ENCODE data around the gene GP5.

Gene GP5

DNA sequence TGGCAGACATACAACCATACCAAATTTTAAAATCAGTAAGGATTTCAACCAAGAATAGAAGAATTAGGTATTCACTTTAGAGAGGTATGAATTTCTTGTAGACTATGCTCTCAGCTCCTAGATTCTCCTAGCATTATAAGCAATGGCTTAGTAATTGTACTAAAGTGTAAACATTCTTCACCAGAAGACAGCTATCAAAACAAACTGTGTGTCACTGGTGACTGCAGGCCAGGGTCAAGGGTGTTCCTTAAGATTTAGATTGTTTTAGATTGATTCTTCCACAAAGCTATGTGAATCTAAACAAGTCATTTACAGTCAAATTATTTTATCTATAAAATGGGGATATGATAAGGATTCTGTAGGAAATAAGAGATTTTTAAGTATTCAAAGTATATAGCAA is 23.1 kb upstream of the GP5 start:
- Histone ChIP-seq H3K4me1 (ENCODE audit: insufficient read depth, insufficient read length) (no peaks in the 10 kb centered on the region), H3K36me3 (ENCODE audit: insufficient read depth, insufficient read length, low read length) (peaks cover 73% of the 10 kb centered on the region), H3K27me3 (ENCODE audit: insufficient read depth, insufficient read length) (no peaks in the 10 kb centered on the region), H3K9ac (ENCODE audit: insufficient read length, low read depth) (no peak overlapping the region), H3K9me3 (ENCODE audit: insufficient read depth, low read length) (no peaks in the 10 kb centered on the region), H3K4me3 (ENCODE audit: insufficient read length, low read depth) (no peak overlapping the region)
- TF ChIP-seq SUZ12 (IDR thresholded peaks at IDR 0.05; ENCODE audit: extremely low read depth, insufficient read depth, insufficient read length) (no peak), YY1 (IDR thresholded peaks at IDR 0.05; ENCODE audit: insufficient read depth, insufficient read length) (no peak), ZNF274 (IDR thresholded peaks at IDR 0.05; ENCODE audit: low read depth, low read length) (no peak)
- no peak for DNase-seq (ENCODE audit: low read depth, low spot score)

DNA sequence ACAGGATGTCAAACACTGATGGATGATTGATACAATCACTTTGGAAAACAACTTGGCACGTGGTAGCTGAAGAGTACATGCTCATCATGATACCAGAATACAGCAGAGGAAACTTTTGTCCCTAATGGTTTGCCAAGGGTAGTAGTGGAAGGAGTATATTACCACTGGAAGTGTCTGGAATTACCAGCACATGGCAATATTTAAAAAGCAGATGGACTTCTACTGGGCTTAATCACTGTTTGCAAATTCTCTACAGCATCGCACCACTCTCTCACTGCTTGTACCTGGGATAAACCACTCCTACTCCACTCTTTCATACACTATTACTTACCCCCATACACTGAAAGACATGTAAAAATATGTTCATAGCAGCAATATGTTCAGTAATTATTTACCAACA is 19.6 kb upstream of the GP5 start:
- Histone ChIP-seq H3K9me3 (ENCODE audit: insufficient read depth, low read length) (no peaks in the 10 kb centered on the region), H3K36me3 (ENCODE audit: insufficient read depth, insufficient read length, low read length) (peaks cover 44% of the 10 kb centered on the region), H3K9ac (ENCODE audit: insufficient read length, low read depth) (no peak overlapping the region), H3K27me3 (ENCODE audit: insufficient read depth, insufficient read length) (no peaks in the 10 kb centered on the region), H3K4me3 (ENCODE audit: insufficient read length, low read depth) (no peak overlapping the region), H3K4me1 (ENCODE audit: insufficient read depth, insufficient read length) (no peaks in the 10 kb centered on the region)
- DNase-seq (ENCODE audit: low read depth, low spot score): no peak
- TF ChIP-seq ZNF274 (IDR thresholded peaks at IDR 0.05; ENCODE audit: low read depth, low read length) (no peak), YY1 (IDR thresholded peaks at IDR 0.05; ENCODE audit: insufficient read depth, insufficient read length) (no peak), SUZ12 (IDR thresholded peaks at IDR 0.05; ENCODE audit: extremely low read depth, insufficient read depth, insufficient read length) (no peak)

DNA sequence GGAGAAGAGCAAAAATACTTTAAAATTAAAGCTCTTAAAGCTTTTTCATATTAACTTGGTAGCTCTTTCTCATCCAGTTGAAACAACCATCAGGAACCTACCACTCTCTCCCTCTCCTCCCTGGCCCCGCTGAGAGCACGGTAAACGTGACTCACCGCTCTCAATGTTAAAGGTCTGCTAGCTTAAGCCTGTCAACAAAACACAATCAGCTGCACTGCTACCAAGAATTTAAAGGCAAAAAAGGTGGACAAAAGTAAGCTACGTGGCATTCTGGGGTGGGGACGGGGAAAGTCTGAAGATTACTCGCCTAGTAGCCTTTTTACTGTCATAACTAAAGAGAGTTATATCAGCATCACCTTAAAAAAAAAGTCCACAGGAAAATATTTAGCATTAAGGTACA is 8.4 kb upstream of the GP5 start:
- peaks cover 46% of the 10 kb centered on the region for H3K36me3 ChIP-seq (ENCODE audit: insufficient read depth, insufficient read length, low read length)

DNA sequence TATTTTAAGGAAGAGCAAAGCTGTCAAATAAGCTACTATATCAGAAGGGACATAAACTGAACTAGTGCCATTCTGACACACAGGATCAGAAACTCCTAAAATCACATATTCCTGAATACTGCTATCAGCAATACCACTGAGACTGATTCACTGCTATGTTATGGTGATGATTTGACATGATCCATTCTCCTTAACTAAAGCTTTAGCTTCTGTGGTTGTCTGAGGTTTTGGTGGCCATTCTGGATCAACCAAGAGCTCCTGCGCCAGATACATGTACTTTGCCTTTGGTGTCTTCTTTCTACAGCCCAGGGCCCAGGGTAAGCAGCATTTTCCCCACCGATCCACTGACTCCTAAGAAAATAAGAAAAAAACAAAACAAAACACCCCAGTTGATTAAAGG is 6.7 kb upstream of the GP5 start:
- no peak overlapping the region for H3K4me3 ChIP-seq (ENCODE audit: insufficient read length, low read depth)
- H3K36me3 ChIP-seq (ENCODE audit: insufficient read depth, insufficient read length, low read length): peaks cover 36% of the 10 kb centered on the region
- no peak overlapping the region for H3K9ac ChIP-seq (ENCODE audit: insufficient read length, low read depth)
- H3K27me3 ChIP-seq (ENCODE audit: insufficient read depth, insufficient read length): no peaks in the 10 kb centered on the region
- no peak for DNase-seq (ENCODE audit: low read depth, low spot score)
- peaks cover 5% of the 10 kb centered on the region for H3K4me1 ChIP-seq (ENCODE audit: insufficient read depth, insufficient read length)
- TF ChIP-seq ZNF274 (IDR thresholded peaks at IDR 0.05; ENCODE audit: low read depth, low read length) (no peak), SUZ12 (IDR thresholded peaks at IDR 0.05; ENCODE audit: extremely low read depth, insufficient read depth, insufficient read length) (no peak), YY1 (IDR thresholded peaks at IDR 0.05; ENCODE audit: insufficient read depth, insufficient read length) (no peak)
- no peaks in the 10 kb centered on the region for H3K9me3 ChIP-seq (ENCODE audit: insufficient read depth, low read length)

More for the DNA sequence above, 8.4 kb upstream of the GP5 start:
- H3K27me3 ChIP-seq (ENCODE audit: insufficient read depth, insufficient read length): no peaks in the 10 kb centered on the region
- H3K9me3 ChIP-seq (ENCODE audit: insufficient read depth, low read length): no peaks in the 10 kb centered on the region
- TF ChIP-seq YY1 (IDR thresholded peaks at IDR 0.05; ENCODE audit: insufficient read depth, insufficient read length) (no peak), ZNF274 (IDR thresholded peaks at IDR 0.05; ENCODE audit: low read depth, low read length) (no peak), SUZ12 (IDR thresholded peaks at IDR 0.05; ENCODE audit: extremely low read depth, insufficient read depth, insufficient read length) (no peak)
- DNase-seq (ENCODE audit: low read depth, low spot score): no peak
- no peak overlapping the region for H3K4me3 ChIP-seq (ENCODE audit: insufficient read length, low read depth)
- H3K4me1 ChIP-seq (ENCODE audit: insufficient read depth, insufficient read length): no peaks in the 10 kb centered on the region
- H3K9ac ChIP-seq (ENCODE audit: insufficient read length, low read depth): no peak overlapping the region

DNA sequence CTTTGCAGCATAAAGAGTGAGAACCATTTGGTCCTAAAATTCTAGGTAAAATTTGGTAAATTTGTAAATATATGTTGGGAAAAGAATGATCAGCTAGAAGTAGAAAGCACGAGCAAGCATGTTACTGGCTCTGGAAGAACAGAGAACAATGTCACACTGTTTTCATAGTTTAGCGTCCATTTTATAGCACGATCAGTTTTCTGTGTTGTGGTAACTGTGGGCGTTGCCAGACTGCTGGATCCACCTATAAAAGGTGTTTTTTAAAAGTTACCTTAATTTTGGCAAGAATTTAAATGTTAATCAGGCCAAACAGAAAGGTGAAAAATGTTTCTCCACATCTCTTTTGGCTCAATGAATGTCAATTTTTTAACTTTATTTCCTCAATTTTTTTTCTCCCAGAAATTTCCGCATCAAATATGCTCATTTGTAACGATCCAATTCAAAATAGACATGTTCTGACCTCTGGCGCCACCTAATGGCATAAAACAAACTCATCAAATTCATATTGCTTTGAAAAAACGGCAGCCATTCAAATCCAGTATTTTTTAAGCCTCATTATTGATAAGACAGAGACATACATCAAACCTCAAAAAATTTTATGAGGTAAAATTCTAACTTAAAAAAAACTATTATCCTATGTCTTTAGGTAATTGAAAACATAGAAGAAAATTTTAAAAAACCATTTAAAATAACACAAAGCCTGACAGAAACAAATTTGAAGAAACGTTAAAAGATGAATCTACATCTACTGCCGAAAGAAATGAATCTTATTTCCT is 5.5 kb upstream of the GP5 start:
- Histone ChIP-seq H3K4me3 (ENCODE audit: insufficient read length, low read depth) (no peak overlapping the region), H3K4me1 (ENCODE audit: insufficient read depth, insufficient read length) (peaks cover 5% of the 10 kb centered on the region), H3K27me3 (ENCODE audit: insufficient read depth, insufficient read length) (no peaks in the 10 kb centered on the region), H3K36me3 (ENCODE audit: insufficient read depth, insufficient read length, low read length) (peaks cover 33% of the 10 kb centered on the region), H3K9ac (ENCODE audit: insufficient read length, low read depth) (no peak overlapping the region), H3K9me3 (ENCODE audit: insufficient read depth, low read length) (no peaks in the 10 kb centered on the region)
- peak; percentile 30 for DNase-seq (ENCODE audit: low read depth, low spot score)
- no peak for TF ChIP-seq SUZ12 (IDR thresholded peaks at IDR 0.05; ENCODE audit: extremely low read depth, insufficient read depth, insufficient read length)
- no peak for TF ChIP-seq ZNF274 (IDR thresholded peaks at IDR 0.05; ENCODE audit: low read depth, low read length)
- TF ChIP-seq YY1 (IDR thresholded peaks at IDR 0.05; ENCODE audit: insufficient read depth, insufficient read length): no peak

DNA sequence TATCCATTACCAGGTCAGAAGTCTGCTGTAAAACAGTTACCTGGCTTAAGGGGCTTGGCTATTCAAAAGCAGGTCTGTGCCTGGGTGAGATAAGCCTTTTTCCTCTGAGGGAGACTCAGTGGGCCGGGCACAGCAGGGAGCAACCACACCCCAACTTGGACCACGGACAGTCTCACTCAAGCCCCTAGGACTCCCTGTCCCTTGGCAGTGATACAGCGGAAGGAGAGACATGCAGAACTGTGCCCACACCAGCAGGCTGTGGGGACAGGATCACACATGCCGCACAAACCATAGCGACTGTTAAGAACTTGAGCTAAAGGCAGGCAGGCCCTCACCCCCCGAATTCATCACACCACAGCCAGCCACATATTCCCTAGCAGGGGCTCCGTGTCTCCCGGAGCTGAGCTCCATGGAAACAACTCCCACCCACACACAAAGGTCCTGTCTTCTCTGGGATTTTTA is 2.8 kb upstream of the GP5 start:
- no peak for TF ChIP-seq YY1 (IDR thresholded peaks at IDR 0.05; ENCODE audit: insufficient read depth, insufficient read length)
- TF ChIP-seq ZNF274 (IDR thresholded peaks at IDR 0.05; ENCODE audit: low read depth, low read length): no peak
- no peak for TF ChIP-seq SUZ12 (IDR thresholded peaks at IDR 0.05; ENCODE audit: extremely low read depth, insufficient read depth, insufficient read length)
- Histone ChIP-seq H3K4me3 (ENCODE audit: insufficient read length, low read depth) (no peak overlapping the region), H3K27me3 (ENCODE audit: insufficient read depth, insufficient read length) (no peaks in the 10 kb centered on the region), H3K9me3 (ENCODE audit: insufficient read depth, low read length) (no peaks in the 10 kb centered on the region), H3K36me3 (ENCODE audit: insufficient read depth, insufficient read length, low read length) (peaks cover 25% of the 10 kb centered on the region), H3K9ac (ENCODE audit: insufficient read length, low read depth) (peak overlapping the region; percentile 25), H3K4me1 (ENCODE audit: insufficient read depth, insufficient read length) (peaks cover 6% of the 10 kb centered on the region)
- no peak for DNase-seq (ENCODE audit: low read depth, low spot score)

DNA sequence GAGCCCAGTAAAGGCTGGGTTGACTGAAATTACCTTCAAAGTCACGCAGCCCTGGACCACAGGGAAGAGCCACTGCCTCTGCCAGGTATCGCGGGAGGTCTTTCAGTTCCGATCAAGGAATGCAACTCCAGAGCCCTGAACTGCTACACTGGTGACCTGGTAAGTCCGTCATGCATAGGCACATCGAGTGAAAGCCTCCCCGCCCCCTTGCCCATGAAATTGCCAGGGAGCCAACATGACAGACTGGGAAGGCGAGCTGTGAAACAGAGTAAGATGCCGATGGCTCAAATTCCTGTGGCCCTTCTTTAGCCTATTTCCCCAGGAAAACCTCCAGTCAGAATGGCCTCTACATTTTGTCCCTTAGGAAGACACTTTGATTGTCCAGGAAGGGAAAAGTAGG is 2.3 kb upstream of the GP5 start:
- Histone ChIP-seq H3K36me3 (ENCODE audit: insufficient read depth, insufficient read length, low read length) (peaks cover 20% of the 10 kb centered on the region), H3K9ac (ENCODE audit: insufficient read length, low read depth) (no peak overlapping the region), H3K27me3 (ENCODE audit: insufficient read depth, insufficient read length) (no peaks in the 10 kb centered on the region), H3K9me3 (ENCODE audit: insufficient read depth, low read length) (no peaks in the 10 kb centered on the region), H3K4me1 (ENCODE audit: insufficient read depth, insufficient read length) (peaks cover 11% of the 10 kb centered on the region), H3K4me3 (ENCODE audit: insufficient read length, low read depth) (no peak overlapping the region)
- DNase-seq (ENCODE audit: low read depth, low spot score): no peak
- no peak for TF ChIP-seq ZNF274 (IDR thresholded peaks at IDR 0.05; ENCODE audit: low read depth, low read length)
- no peak for TF ChIP-seq SUZ12 (IDR thresholded peaks at IDR 0.05; ENCODE audit: extremely low read depth, insufficient read depth, insufficient read length)
- no peak for TF ChIP-seq YY1 (IDR thresholded peaks at IDR 0.05; ENCODE audit: insufficient read depth, insufficient read length)
